Right atrium auricular region (tissue), 2 donors: ENCODE measurements around the gene ZNF593OS. TPM values are rescaled to one million over a fixed set of nuclear protein-coding genes. Genes with fewer than 3 reads are reported as not detected.

Experiments used
- DNase-seq: peaks from one replicate; pipeline ENCODE4 v3.0.0-alpha.2; 2019; ENCODE audit warnings: low spot score
- H3K27ac ChIP-seq, 2 donors: fragments of 200-600 bp; sonication (generic); 1 replicate in 1 of 2; 2 replicates in 1 of 2; pipeline ENCODE4 v1.5.1; 2016 to 2019
- H3K27me3 ChIP-seq, 2 donors: fragments of 200-600 bp; sonication (generic); one replicate each; pipeline versions ENCODE4 v1.5.1 to v1.6.0; 2017 to 2019
- H3K36me3 ChIP-seq: fragments of 200-600 bp; sonication (generic); one replicate; pipeline ENCODE4 v1.5.1; 2016
- H3K4me1 ChIP-seq, 2 donors: fragments of 200-600 bp; sonication (generic); one replicate each; pipeline versions ENCODE4 v1.5.1 to v1.6.0; 2017 to 2019
- H3K4me3 ChIP-seq, 2 donors: fragments of 200-600 bp; sonication (generic); 1 replicate in 1 of 2; 2 replicates in 1 of 2; pipeline ENCODE4 v1.5.1; 2017 to 2019; ENCODE audit warnings: mild to moderate bottlenecking in 1 of 2, moderate library complexity in 1 of 2
- H3K9me3 ChIP-seq, 2 donors: fragments of 200-600 bp; sonication (generic); one replicate each; pipeline ENCODE4 v1.5.1; 2019
- total RNA-seq, 2 donors: library from RNA; depleted of rRNA; stranded (reverse); fragments of >200 nt; gene quantifications; one replicate each; pipeline ENCODE4 v1.1.0, GENCODE V29; 2016
- TF ChIP-seq, protein P1 (sequence below), 2 donors: fragments of 200-600 bp; sonication (generic); IDR thresholded peaks; one replicate each; pipeline ENCODE4 v1.5.1; 2019; ENCODE audit warnings: antibody characterized with exemption in 2 of 2

ZNF593OS gene
- total RNA-seq, 2 donors from 2014 or later: not detected

DNA sequence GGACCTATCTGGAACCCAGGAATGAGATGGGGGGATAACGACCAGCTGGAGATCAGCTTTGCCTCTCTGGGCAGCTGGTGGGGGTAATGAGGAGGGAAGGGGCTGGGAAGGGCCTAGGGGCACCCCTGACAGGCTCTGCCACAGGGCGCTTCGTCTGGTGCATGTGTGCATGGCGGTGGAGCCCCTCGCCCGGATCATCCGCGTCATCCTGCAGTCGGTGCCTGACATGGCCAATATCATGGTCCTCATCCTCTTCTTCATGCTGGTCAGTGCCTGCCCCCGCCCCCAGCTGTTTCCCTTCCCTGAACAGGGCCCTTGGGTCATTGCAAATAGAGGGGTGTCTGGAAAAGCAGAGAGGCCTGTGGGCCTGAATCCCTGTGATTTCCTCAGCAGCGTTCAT is 26.2 kb upstream of the ZNF593OS start:
- TF ChIP-seq, protein P1, sequence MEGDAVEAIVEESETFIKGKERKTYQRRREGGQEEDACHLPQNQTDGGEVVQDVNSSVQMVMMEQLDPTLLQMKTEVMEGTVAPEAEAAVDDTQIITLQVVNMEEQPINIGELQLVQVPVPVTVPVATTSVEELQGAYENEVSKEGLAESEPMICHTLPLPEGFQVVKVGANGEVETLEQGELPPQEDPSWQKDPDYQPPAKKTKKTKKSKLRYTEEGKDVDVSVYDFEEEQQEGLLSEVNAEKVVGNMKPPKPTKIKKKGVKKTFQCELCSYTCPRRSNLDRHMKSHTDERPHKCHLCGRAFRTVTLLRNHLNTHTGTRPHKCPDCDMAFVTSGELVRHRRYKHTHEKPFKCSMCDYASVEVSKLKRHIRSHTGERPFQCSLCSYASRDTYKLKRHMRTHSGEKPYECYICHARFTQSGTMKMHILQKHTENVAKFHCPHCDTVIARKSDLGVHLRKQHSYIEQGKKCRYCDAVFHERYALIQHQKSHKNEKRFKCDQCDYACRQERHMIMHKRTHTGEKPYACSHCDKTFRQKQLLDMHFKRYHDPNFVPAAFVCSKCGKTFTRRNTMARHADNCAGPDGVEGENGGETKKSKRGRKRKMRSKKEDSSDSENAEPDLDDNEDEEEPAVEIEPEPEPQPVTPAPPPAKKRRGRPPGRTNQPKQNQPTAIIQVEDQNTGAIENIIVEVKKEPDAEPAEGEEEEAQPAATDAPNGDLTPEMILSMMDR (IDR thresholded peaks at IDR 0.05): no peak
- Histone ChIP-seq H3K27me3 (no peaks in the 10 kb centered on the region), H3K4me1 (peaks cover 0 to 6% of the 10 kb centered on the region in 2 donors), H3K9me3 (no peaks in the 10 kb centered on the region), H3K4me3 (no peak overlapping the region), H3K36me3 (no peaks in the 10 kb centered on the region), H3K27ac (no peak overlapping the region)
- DNase-seq: no peak

DNA sequence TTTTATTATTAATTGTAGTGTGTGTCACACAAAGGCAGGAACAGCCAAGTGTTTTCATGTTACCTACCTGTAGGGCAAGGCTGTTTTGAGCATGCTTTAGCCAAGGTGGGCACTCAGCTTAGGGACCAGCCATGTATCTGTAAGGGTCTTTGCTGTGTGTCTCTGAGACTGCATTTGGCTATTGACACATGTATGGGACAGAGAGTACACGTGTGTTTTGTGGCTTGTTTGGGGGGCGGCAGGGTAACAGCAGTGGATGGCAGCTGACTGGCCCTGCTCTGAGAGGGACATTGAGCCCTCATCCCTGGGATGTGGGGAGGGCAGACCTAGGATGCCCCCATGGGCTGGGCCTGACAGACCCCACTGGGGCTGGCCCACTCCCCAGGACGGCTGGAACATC is 25.7 kb upstream of the ZNF593OS start:
- no peak overlapping the region for H3K27ac ChIP-seq
- H3K4me3 ChIP-seq: no peak overlapping the region
- TF ChIP-seq, protein P1 (IDR thresholded peaks at IDR 0.05): no peak
- no peaks in the 10 kb centered on the region for H3K9me3 ChIP-seq
- H3K36me3 ChIP-seq: no peaks in the 10 kb centered on the region
- H3K27me3 ChIP-seq: no peaks in the 10 kb centered on the region
- DNase-seq: no peak
- peaks cover 0 to 6% of the 10 kb centered on the region in 2 donors for H3K4me1 ChIP-seq

DNA sequence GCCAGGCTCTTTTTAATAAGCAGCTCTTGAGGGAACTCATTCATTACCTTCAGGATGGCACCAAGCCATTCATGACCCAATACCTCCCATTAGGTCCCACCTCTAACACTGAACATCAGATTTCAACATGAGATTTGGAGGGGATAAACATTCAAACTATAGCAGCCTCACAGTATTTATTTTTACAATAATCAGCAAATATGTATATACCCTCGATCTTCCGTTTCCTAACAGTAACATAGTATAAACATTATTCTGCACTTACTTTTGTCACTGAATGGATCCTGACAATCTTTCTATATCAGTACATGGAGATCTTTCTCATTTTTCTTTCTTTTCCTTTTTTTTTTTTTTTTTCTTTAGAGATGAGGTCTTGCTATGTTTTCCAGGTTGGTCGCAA is 24.2 kb upstream of the ZNF593OS start:
- Histone ChIP-seq H3K36me3 (no peaks in the 10 kb centered on the region), H3K27me3 (no peaks in the 10 kb centered on the region), H3K27ac (no peak overlapping the region), H3K4me1 (no peaks in the 10 kb centered on the region), H3K9me3 (no peaks in the 10 kb centered on the region), H3K4me3 (no peak overlapping the region)
- DNase-seq: no peak
- TF ChIP-seq, protein P1 (IDR thresholded peaks at IDR 0.05): no peak

DNA sequence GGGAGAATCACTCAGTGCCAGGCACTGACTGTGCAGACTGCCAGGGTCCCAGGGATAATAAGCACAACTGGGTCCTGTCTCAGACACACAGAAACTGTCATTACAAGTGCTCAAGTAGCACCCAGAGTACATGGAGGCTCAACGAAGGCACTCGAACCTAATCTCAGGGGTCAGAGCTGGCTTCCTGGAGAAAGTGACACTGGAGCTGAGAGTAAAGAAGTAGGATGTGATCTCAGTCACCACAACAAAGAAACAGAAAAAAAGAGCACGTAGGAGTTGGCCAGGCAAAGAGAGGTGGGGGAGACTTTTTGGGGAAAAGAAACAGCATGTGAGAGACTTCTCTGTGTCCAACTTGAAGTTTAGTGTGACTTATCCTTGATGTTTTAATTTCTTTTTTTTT is 20.1 kb upstream of the ZNF593OS start:
- no peaks in the 10 kb centered on the region for H3K27me3 ChIP-seq
- DNase-seq: no peak
- H3K9me3 ChIP-seq: no peaks in the 10 kb centered on the region
- no peak overlapping the region for H3K27ac ChIP-seq
- TF ChIP-seq, protein P1 (IDR thresholded peaks at IDR 0.05): no peak
- no peaks in the 10 kb centered on the region for H3K36me3 ChIP-seq
- H3K4me3 ChIP-seq: no peak overlapping the region
- H3K4me1 ChIP-seq: no peaks in the 10 kb centered on the region

DNA sequence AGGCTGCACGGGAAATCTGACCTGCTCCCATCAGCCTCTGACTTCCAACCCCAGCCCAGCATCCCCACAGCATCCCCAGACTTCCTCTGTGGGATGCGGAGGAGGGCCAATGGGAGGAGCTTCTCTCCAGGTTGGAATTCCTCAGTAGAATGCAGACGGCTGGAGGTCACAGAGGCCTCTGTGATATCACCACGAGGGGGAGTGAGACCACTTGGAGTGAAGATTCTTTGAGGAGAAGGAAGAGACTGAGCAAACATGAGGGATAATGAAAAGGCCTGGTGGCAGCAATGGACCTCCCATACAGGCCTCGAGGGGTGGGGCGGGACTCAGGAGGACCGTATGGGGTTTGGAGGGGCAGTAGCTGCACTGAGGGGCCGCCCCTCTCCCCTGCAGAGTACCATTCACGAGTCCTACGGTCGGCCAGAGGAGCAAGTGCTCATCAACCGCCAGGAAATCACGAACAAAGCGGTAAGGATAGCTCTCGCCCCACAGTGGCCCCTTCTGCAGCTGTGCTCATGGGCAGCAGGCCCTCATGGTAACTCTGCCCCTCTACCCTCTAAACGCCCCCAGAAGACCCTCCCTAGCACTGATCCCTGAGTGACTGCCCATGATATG is 18.8 kb upstream of the ZNF593OS start, which contains the start of gene CATSPER4:
TSS of gene CATSPER4 (plus strand) at position 230 of the 615 bp plus-strand sequence. CDS start at position 256, 26 bp downstream.
- Histone ChIP-seq H3K4me1 (no peaks in the 10 kb centered on the region), H3K4me3 (no peak within 1 kb of the TSS), H3K27ac (no peak within 1 kb of the TSS), H3K9me3 (no peaks in the 10 kb centered on the region), H3K27me3 (no peaks in the 10 kb centered on the region), H3K36me3 (no peaks in the 10 kb centered on the region)
- TF ChIP-seq, protein P1 (IDR thresholded peaks at IDR 0.05): peak in 1 of 2 donors; percentile 22
- no peak for DNase-seq

DNA sequence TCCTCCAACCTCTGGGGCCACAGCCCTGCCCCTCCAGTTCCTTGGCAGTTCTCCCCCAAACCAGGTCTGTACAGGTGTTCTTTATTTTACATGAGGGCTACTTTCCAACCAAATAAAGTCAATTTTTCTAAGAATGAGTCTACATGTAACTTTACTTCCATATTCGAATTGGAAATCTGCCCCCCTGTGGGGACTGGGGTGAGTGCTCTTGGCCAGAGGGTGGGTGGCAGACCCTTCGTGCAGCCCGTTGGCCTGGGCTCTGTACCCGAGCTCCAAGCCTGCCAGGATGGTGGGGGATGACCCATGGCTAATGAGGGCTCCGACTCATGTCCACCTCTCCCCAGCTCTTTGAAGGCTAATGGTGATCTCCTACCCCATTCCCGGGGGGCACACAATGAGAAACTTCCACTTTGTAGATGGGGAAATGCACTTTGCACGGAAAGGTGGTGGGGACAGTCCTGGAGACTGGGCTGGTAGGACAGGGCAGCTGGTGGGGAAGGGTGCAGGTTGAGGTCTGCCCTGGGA is 18.2 kb upstream of the ZNF593OS start:
- Histone ChIP-seq H3K4me1 (no peaks in the 10 kb centered on the region), H3K4me3 (no peak overlapping the region), H3K27ac (no peak overlapping the region), H3K36me3 (no peaks in the 10 kb centered on the region), H3K9me3 (no peaks in the 10 kb centered on the region), H3K27me3 (no peaks in the 10 kb centered on the region)
- no peak for DNase-seq
- TF ChIP-seq, protein P1 (IDR thresholded peaks at IDR 0.05): no peak
